OCI-LY3 (cell line): Measurements from ENCODE around the gene STK4.

Experiments used
- EZH2phosphoT487 ChIP-seq: fragments of 200-600 bp; shearing (Covaris generic); IDR thresholded peaks from 2 replicates; pipeline ENCODE4 v1.6.1; 2018; ENCODE audit warnings: antibody characterized with exemption, mixed run types, low read depth
- TF ChIP-seq, protein P1 (sequence below): fragments of 200-600, 300-600 bp; sonication (generic); IDR thresholded peaks from 2 replicates; pipeline ENCODE4 v1.5.1; 2014; ENCODE audit warnings: antibody characterized with exemption, low read length, low read depth

- TF ChIP-seq, protein P1, sequence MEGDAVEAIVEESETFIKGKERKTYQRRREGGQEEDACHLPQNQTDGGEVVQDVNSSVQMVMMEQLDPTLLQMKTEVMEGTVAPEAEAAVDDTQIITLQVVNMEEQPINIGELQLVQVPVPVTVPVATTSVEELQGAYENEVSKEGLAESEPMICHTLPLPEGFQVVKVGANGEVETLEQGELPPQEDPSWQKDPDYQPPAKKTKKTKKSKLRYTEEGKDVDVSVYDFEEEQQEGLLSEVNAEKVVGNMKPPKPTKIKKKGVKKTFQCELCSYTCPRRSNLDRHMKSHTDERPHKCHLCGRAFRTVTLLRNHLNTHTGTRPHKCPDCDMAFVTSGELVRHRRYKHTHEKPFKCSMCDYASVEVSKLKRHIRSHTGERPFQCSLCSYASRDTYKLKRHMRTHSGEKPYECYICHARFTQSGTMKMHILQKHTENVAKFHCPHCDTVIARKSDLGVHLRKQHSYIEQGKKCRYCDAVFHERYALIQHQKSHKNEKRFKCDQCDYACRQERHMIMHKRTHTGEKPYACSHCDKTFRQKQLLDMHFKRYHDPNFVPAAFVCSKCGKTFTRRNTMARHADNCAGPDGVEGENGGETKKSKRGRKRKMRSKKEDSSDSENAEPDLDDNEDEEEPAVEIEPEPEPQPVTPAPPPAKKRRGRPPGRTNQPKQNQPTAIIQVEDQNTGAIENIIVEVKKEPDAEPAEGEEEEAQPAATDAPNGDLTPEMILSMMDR: no peak
- no peak for TF ChIP-seq EZH2phosphoT487
These were observed 153.4 kb downstream of the STK4 start for GRCh38 chr20:45119556-45120266.
